22Rv1 (cell line): ENCODE data around the gene BHMT.

Experiments used
- H3K27ac ChIP-seq: fragments of 450-650 bp; 2 replicates; pipeline ENCODE4 v1.5.1; 2017
- ZFX ChIP-seq: fragments of 450-650 bp; IDR thresholded peaks from 2 replicates; pipeline ENCODE4 v1.6.1; 2017; ENCODE audit warnings: antibody characterized with exemption, borderline replicate concordance
- TF ChIP-seq, protein P1 (sequence below): fragments of 450-650 bp; IDR thresholded peaks from 2 replicates; pipeline ENCODE4 v1.5.1; 2017; ENCODE audit warnings: mild to moderate bottlenecking

BHMT gene, protein sequence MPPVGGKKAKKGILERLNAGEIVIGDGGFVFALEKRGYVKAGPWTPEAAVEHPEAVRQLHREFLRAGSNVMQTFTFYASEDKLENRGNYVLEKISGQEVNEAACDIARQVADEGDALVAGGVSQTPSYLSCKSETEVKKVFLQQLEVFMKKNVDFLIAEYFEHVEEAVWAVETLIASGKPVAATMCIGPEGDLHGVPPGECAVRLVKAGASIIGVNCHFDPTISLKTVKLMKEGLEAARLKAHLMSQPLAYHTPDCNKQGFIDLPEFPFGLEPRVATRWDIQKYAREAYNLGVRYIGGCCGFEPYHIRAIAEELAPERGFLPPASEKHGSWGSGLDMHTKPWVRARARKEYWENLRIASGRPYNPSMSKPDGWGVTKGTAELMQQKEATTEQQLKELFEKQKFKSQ

DNA sequence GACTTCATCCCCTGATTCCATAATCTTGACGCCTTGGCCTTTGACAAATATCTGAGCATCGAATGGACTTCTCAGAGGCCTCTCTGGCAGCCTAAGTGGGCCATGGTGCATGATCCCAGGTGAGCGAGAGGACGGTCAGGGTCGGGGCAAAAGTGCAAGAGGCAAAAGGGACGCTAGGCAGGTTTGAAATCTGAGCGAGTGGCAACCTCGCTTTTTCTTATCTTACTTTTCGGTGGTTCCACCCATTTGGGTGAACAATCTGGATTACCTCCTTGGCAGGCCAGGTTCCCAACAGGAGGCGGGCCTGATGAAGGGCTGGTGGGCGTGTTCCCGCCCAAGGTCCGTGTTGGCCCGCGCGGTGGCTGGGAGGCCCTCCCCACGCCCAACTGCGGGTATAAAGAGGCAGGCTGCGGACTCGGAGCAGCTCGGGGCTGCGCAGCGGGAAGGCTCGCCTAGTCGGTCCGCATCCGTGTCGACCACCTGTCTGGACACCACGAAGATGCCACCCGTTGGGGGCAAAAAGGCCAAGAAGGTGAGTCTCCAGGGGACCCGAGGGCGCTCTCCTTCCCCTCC lies at the start of gene BHMT:
TSS of gene BHMT (plus strand) at position 423 of the 573 bp plus-strand sequence. CDS start at position 500, 77 bp downstream.
- TF ChIP-seq, protein P1, sequence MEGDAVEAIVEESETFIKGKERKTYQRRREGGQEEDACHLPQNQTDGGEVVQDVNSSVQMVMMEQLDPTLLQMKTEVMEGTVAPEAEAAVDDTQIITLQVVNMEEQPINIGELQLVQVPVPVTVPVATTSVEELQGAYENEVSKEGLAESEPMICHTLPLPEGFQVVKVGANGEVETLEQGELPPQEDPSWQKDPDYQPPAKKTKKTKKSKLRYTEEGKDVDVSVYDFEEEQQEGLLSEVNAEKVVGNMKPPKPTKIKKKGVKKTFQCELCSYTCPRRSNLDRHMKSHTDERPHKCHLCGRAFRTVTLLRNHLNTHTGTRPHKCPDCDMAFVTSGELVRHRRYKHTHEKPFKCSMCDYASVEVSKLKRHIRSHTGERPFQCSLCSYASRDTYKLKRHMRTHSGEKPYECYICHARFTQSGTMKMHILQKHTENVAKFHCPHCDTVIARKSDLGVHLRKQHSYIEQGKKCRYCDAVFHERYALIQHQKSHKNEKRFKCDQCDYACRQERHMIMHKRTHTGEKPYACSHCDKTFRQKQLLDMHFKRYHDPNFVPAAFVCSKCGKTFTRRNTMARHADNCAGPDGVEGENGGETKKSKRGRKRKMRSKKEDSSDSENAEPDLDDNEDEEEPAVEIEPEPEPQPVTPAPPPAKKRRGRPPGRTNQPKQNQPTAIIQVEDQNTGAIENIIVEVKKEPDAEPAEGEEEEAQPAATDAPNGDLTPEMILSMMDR: no peak
- no peak for TF ChIP-seq ZFX
- no peak within 1 kb of the TSS for H3K27ac ChIP-seq

DNA sequence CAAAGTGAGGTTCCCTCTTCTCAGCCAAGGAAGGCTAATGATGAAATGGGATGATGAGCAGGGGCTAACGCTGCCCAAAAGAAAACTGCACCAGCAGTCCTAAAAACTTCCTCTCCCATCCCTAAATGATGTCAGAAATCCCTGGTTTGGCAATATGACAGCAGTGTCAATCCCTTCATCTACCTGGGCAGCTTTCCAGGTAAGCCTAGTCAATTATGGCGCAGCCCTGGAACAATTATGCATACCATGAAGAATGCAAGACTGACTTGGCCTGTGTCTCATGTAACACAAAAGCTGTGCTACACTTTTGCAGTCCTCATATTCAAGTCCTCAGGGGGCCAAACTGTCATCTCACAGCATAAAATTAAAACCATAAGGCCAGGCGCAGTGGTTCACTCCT lies 49.2 kb upstream of the BHMT start:
- no peak for TF ChIP-seq ZFX
- TF ChIP-seq, protein P1: no peak
- no peak overlapping the region for H3K27ac ChIP-seq

DNA sequence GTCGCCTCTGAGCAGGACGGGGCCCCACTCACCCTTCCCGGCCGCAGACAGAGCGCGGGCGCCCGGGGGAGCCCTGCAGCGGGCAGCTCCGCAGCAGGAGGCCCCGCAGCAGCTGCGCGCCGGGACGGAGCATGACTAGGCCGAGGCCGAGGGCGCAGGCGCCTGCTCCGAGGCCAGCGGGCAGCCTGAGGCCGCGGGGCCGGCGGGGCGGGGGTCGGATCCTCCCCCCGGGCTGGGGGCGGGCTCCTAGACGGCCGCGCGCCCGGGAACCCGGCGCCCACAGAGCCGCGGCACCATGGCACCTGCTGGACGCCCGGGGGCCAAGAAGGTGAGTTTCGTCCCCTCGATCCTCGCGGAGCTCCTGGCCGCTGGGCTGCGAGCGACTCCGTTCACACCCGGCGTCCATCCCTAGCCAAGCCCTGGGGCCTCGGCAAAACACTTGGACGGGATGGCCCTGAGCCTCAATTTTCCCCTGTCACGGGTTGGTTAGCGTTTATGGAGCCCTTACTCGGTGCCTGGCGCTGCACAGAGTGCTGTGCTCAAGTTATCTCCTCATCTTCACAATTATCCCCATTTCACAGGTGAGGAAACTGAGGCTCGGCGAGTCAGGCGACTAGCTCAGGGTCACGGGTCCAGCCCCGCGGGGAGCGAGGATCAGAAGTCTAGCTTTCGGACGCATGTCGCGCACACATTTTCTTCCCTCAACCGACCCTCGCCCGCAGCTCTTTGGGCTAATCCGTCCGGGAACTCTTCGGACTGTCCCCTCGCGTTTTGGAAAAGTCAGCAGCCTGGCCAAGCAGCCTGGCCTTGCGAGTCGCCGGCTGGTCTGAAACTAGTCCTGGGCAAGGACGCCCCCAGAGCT lies 41.9 kb upstream of the BHMT start, which contains the start of the genes BHMT2 and DMGDH:
TSS of gene BHMT2 (plus strand) at position 280 of the 862 bp plus-strand sequence. CDS start at position 296, 16 bp downstream.
TSS of gene DMGDH (minus strand) at position 187 of the 862 bp plus-strand sequence. CDS start at position 133, 54 bp downstream.
- no peak within 1 kb of the TSS for H3K27ac ChIP-seq

DNA sequence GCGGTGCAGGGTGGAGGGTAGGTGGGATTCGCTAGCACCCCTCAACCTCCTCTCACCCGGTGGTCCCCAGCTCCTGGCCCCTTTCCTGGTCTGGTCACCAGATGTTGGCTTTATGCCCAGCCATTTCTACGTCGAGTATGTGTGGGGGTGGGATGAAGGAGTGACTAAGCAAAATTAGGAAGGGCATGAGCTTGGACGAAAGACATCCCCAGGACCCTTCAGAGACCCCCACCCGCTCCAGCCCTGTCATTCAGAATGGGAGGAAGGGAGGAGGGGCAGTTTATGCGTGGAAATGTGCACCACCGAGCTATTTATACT lies 41.3 kb upstream of the BHMT start:
- TF ChIP-seq, protein P1: no peak
- no peak for TF ChIP-seq ZFX
- H3K27ac ChIP-seq: no peak overlapping the region

More for the DNA sequence above, 41.9 kb upstream of the BHMT start, which contains the start of the genes BHMT2 and DMGDH:
- TF ChIP-seq, protein P1: no peak
- TF ChIP-seq ZFX: no peak

DNA sequence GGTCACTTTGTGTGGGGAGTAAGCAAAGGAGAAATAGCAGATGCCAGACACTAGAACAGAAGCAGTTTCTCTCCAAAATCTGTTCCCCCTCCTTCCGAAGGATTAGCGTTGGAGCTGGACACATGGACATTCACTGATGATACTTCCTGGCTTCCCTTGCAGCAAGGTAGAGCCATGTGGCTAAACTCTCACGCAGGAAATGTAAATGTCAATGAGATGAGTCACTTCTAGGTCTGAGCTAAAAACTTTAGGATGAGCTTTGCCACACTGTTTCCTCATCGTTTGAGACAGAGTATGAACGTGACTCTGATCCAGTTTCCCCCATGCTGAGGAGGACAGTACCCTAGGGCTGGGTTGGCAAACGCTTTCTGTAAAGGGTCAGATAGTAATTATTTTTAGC lies 37.0 kb upstream of the BHMT start:
- H3K27ac ChIP-seq: no peak overlapping the region
- TF ChIP-seq ZFX: no peak

DNA sequence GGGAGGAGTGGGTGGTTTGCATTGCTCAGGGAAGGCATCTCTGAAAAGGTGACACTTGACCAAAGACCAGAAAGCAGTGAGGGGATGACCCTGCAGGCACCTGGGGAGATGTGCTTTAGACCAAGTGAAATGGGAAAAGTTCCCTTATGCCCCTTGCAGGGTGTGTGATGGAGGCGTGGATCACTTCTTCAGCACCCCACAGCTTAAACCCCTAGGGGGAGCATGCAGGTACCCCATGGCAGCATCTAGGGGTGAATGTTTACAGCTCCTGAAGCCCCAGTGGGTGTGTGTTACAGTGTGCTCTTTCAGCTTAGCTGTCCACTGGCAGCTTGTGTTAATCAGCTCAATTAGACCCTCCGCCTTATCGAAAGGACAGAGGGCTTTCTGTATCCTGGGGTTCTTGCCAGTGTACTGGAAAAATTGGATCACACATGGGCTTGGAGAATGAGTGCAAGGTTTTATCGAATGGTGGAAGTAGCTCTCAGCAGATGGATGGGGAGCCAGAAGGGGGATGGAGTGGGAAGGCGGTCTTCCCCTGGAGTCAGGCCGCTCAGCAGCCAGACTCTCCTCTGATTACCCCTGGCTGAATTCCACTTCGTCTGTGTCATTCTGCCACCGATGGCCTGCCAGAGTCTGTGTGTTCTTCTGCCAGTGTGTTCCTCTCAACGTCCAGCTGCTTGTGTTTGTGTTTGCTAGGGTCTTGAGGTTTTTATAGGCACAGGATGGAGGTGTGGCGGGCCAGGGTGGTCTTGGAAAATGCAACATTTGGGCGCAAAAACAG lies 35.8 kb upstream of the BHMT start:
- TF ChIP-seq, protein P1: no peak
- TF ChIP-seq ZFX: no peak
- H3K27ac ChIP-seq: no peak overlapping the region

DNA sequence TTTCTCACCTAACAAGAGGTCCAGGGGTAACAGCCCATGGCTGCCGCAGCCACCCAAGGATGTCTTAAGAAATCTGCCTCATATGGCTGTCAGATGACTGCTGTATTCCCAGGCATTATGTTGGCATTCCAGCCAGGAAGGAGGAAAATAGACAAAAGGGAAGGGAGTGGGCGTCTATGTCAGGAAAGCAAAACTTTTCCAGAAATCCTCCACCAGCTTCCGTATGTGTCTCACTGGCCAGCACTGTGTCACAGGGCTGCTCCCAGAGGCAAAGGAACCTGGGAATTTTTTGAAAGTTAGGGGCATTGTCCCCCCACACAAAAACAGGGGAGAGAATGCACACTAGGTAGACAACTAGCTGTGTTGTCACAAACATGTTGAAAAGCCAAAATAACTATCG lies 34.8 kb upstream of the BHMT start:
- H3K27ac ChIP-seq: no peak overlapping the region
- no peak for TF ChIP-seq ZFX
- TF ChIP-seq, protein P1: no peak
